Endothelial cell of umbilical vein (primary cell): ENCODE results near the gene GLRX. TPM values are rescaled to one million over a fixed set of nuclear protein-coding genes. Genes with fewer than 3 reads are reported as not detected.
A peak's percentile ranks its signal among the peaks of the same experiment; 100 is the strongest.
"Not testable (repeated sequence)": the region's sequence is repeated elsewhere in the genome, so short reads cannot be mapped to it uniquely, and the experiment has no call there.

Source experiments
- BruUV-seq: library from RNA; stranded (reverse); fragments of 400-500 nt; replicated peaks from 2 replicates; lab custom pipeline; 2021; lab: Mats Ljungman, UMichigan
- CTCF ChIA-PET: fragments of 300-600, 350-600 bp; sonication (Branson Sonifier 250); formaldehyde crosslinking; loops from one replicate; lab custom pipeline; 2021; ENCODE audit warnings: antibody characterized with exemption, inconsistent platforms; lab: Charles Lee
- POLR2A ChIA-PET: fragments of 300-600, 350-600 bp; sonication (Branson Sonifier 250); formaldehyde crosslinking; loops from one replicate; lab custom pipeline; 2021; ENCODE audit warnings: antibody characterized with exemption, inconsistent platforms; lab: Charles Lee
- DNase-seq: peaks from one replicate; pipeline ENCODE4 v3.0.0-alpha.2; 2011; ENCODE audit warnings: low read depth, low spot score
- FAIRE-seq: peaks from 2 replicates; lab custom pipeline; 2011; peaks lifted over from hg19 to GRCh38; lab: Jason Lieb, UNC
- H2AFZ ChIP-seq: 2 replicates; pipeline ENCODE4 v1.6.0; 2012; ENCODE audit warnings: low read depth, low read length, control low read depth, inconsistent platforms
- H3K27ac ChIP-seq: 2 replicates; pipeline ENCODE4 v1.5.1; 2011; ENCODE audit warnings: low read depth, mild to moderate bottlenecking, control low read depth, low read length, moderate library complexity; ENCODE audit not compliant: insufficient read depth
- H3K27me3 ChIP-seq, 2 experiments: 2 replicates each; pipeline versions ENCODE4 v1.6.0 to v1.6.1; 2011; ENCODE audit warnings: low read length in 2 of 2, mixed read lengths in 1 of 2; ENCODE audit not compliant: control insufficient read depth in 2 of 2, insufficient read depth in 2 of 2
- H3K36me3 ChIP-seq, 2 experiments: 2 replicates in 1 of 2; 3 replicates in 1 of 2; pipeline ENCODE4 v1.5.1; 2011; ENCODE audit warnings: low read length in 2 of 2, mild to moderate bottlenecking in 1 of 2, moderate library complexity in 1 of 2; ENCODE audit not compliant: control insufficient read depth in 2 of 2, insufficient read depth in 2 of 2; ENCODE audit errors: extremely low read depth in 1 of 2
- H3K4me1 ChIP-seq: 3 replicates; pipeline ENCODE4 v1.5.1; 2011; ENCODE audit warnings: mild to moderate bottlenecking, low read length; ENCODE audit not compliant: control insufficient read depth, insufficient read depth; ENCODE audit errors: extremely low read depth
- H3K4me2 ChIP-seq: 2 replicates; pipeline ENCODE4 v1.6.1; 2011; ENCODE audit warnings: low read length, control low read depth, mixed read lengths; ENCODE audit not compliant: insufficient read depth
- H3K4me3 ChIP-seq, 3 experiments: fragments of 200-600 bp in 1 of 3; sonication (generic), shearing (Covaris generic) in 1 of 3; replicated peaks in 1 of 3; 2 replicates each; pipeline ENCODE4 v1.5.1; 2011 to 2016; ENCODE audit warnings: control low read depth in 3 of 3, low read length in 3 of 3, mild to moderate bottlenecking in 2 of 3, inconsistent platforms in 1 of 3, low read depth in 1 of 3, moderate library complexity in 1 of 3; ENCODE audit not compliant: insufficient read depth in 1 of 3
- H3K79me2 ChIP-seq: 2 replicates; pipeline ENCODE4 v1.6.0; 2012; ENCODE audit warnings: low read length, inconsistent platforms; ENCODE audit not compliant: control insufficient read depth, insufficient read depth
- H3K9ac ChIP-seq: replicated peaks from 2 replicates; pipeline ENCODE3; 2011; ENCODE audit warnings: low read length, control low read depth; ENCODE audit not compliant: insufficient read depth; ENCODE audit errors: extremely low read depth
- H3K9me1 ChIP-seq: replicated peaks from 3 replicates; pipeline ENCODE4 v1.6.0; 2011; ENCODE audit warnings: mild to moderate bottlenecking, low read length; ENCODE audit not compliant: control insufficient read depth, insufficient read depth; ENCODE audit errors: extremely low read depth
- H3K9me3 ChIP-seq: replicated peaks from 2 replicates; pipeline ENCODE4 v1.5.1; 2012; ENCODE audit warnings: low read length, inconsistent platforms; ENCODE audit not compliant: control insufficient read depth, insufficient read depth
- H4K20me1 ChIP-seq: replicated peaks from 2 replicates; pipeline ENCODE3; 2011; ENCODE audit warnings: mild to moderate bottlenecking, low read length; ENCODE audit not compliant: control insufficient read depth, insufficient read depth; ENCODE audit errors: extremely low read depth
- CTCF ChIP-seq, 2 donors: IDR thresholded peaks; 1 replicate in 1 of 2; 2 replicates in 1 of 2; pipeline ENCODE4 v1.5.1; 2011; ENCODE audit warnings: low read length in 2 of 2, mild to moderate bottlenecking in 2 of 2, moderate library complexity in 2 of 2, control low read depth in 1 of 2, inconsistent platforms in 1 of 2, low read depth in 1 of 2; ENCODE audit not compliant: insufficient read depth in 1 of 2; ENCODE audit errors: extremely low read depth in 1 of 2
- EZH2 ChIP-seq: IDR thresholded peaks from 2 replicates; pipeline ENCODE4 v1.6.1; 2012; ENCODE audit warnings: borderline replicate concordance, low read depth, mild to moderate bottlenecking, moderate library complexity, low read length, inconsistent platforms; ENCODE audit not compliant: severe bottlenecking
- FOS ChIP-seq: IDR thresholded peaks from 2 replicates; pipeline ENCODE4 v1.6.1; 2011; ENCODE audit warnings: mild to moderate bottlenecking, low read length, moderate library complexity, borderline replicate concordance; ENCODE audit not compliant: insufficient read depth
- GATA2 ChIP-seq: IDR thresholded peaks from 2 replicates; pipeline ENCODE4 v1.7.0; 2011; ENCODE audit warnings: low read depth, mild to moderate bottlenecking, moderate library complexity, mixed read lengths, low read length; ENCODE audit not compliant: insufficient read length, insufficient read depth
- JUN ChIP-seq: IDR thresholded peaks from 2 replicates; pipeline ENCODE4 v1.6.1; 2011; ENCODE audit warnings: borderline replicate concordance, low read depth; ENCODE audit not compliant: insufficient read length, insufficient read depth
- MAX ChIP-seq: IDR thresholded peaks from 2 replicates; pipeline ENCODE4 v1.6.1; 2011; ENCODE audit not compliant: insufficient read depth, insufficient read length
- MYC ChIP-seq: IDR thresholded peaks from one replicate; pipeline ENCODE4 v1.6.1; 2011; ENCODE audit warnings: mild to moderate bottlenecking, low read depth, low read length
- POLR2A ChIP-seq: IDR thresholded peaks from 2 replicates; pipeline ENCODE4 v1.6.1; 2012; ENCODE audit warnings: low read depth, mild to moderate bottlenecking, control low read depth, low read length
- POLR2AphosphoS5 ChIP-seq: IDR thresholded peaks from 2 replicates; pipeline ENCODE4 v1.6.1; 2012; ENCODE audit warnings: low read depth, mild to moderate bottlenecking, control low read depth, low read length, moderate library complexity; ENCODE audit not compliant: insufficient read depth
- dilution Hi-C: fragments of 300-500 bp; cut with MboI; formaldehyde crosslinking; loops from one replicate; pipeline ENCODE4 v1.15.0; 2019; ENCODE audit warnings: low sequenced_read_pairs; ENCODE audit not compliant: extremely low pct_ligation_motif_present
- intact Hi-C: fragments of 100-400 bp; cut with micrococcal nuclease; formaldehyde crosslinking; loops from one replicate; pipeline ENCODE4 v1.10.0; 2022
- polyA plus RNA-seq, 4 experiments: library from polyadenylated mRNA; depleted of rRNA in 3 of 4; stranded (reverse) in 3 of 4; unstranded in 1 of 4; fragments of >200 nt; gene quantifications; 2 replicates each; pipeline versions ENCODE4 v1.2.1 to v1.2.3, GENCODE V29; 2011 to 2012; ENCODE audit warnings: missing spikeins in 1 of 4
- total RNA-seq: library from RNA; stranded (reverse); gene quantifications from 2 replicates; pipeline ENCODE4 v1.2.3, GENCODE V29; 2021

The GLRX gene
- total and polyA plus RNA-seq, 2 donors (not counting 3 experiments of a cell fraction or from before 2014, with no cell fraction given): 14.2 to 40.3 TPM

- TF ChIP-seq CTCF (IDR thresholded peaks at IDR 0.05; ENCODE audit: extremely low read depth in 1 of 2, insufficient read depth in 1 of 2, low read depth in 1 of 2, low read length in 2 of 2) (no peak), MAX (no peak), EZH2 (no peak), FOS (no peak), MYC (no peak), POLR2A (no peak), JUN (no peak), GATA2 (no peak), POLR2AphosphoS5 (no peak)
- Histone ChIP-seq H4K20me1 (no peaks in the 10 kb centered on the region), H3K79me2 (no peaks in the 10 kb centered on the region), H3K4me2 (no peak overlapping the region), H3K36me3 (no peaks in the 10 kb centered on the region), H3K9ac (no peak overlapping the region), H3K4me1 (peaks cover 21% of the 10 kb centered on the region), H3K27me3 (no peaks in the 10 kb centered on the region), H3K27ac (no peak overlapping the region), H3K9me3 (no peaks in the 10 kb centered on the region), H2AFZ (no peak overlapping the region), H3K9me1 (no peaks in the 10 kb centered on the region), H3K4me3 (no peak overlapping the region)
- DNase-seq (no peak), FAIRE-seq (no peak)
- POLR2A ChIA-PET: no interaction called here
- BruUV-seq: no TSS peak
- dilution Hi-C loops (loop anchor here (25.0 kb wide), 1 partner anchor 200 kb away; the partner anchor contains the start of gene RFESD), intact Hi-C loops (loop anchor here (5.0 kb wide), 1 partner anchor 105 kb away; the partner anchor contains the start of gene RHOBTB3)
- CTCF ChIA-PET: interaction anchor here (1.3 to 4.3 kb wide), 3 partner anchors 10 to 168 kb away, joined by 3 to 25 read pairs (median 21); no protein-coding TSS in a partner anchor
Measured at GRCh38 chr5:95837492-95837891, 15.0 kb upstream of the GLRX start.

GRCh38 chr5:95836971-95837370 is 14.4 kb upstream of the GLRX start:
- intact Hi-C loops: loop anchor here (5.0 kb wide), 1 partner anchor 105 kb away; the partner anchor contains the start of gene RHOBTB3
- CTCF ChIA-PET: interaction anchor here (0.8 to 4.3 kb wide), 5 partner anchors 11 to 172 kb away, joined by 3 to 25 read pairs (median 5); partner anchors contain the start of gene GLRX
- FAIRE-seq: not testable (repeated sequence)

More at GRCh38 chr5:95836971-95837370, 14.4 kb upstream of the GLRX start:
- H3K27me3 ChIP-seq, POLR2A ChIA-PET, H3K27ac ChIP-seq, DNase-seq, H3K9me1 ChIP-seq, H3K4me3 ChIP-seq, H3K79me2 ChIP-seq, H3K36me3 ChIP-seq, BruUV-seq, H4K20me1 ChIP-seq, H3K9me3 ChIP-seq, H2AFZ ChIP-seq, H3K9ac ChIP-seq: not testable (repeated sequence)
- H3K4me2 ChIP-seq: peak overlapping the region; percentile 84
- peaks cover 21% of the 10 kb centered on the region for H3K4me1 ChIP-seq
- dilution Hi-C loops: loop anchor here (25.0 kb wide), 1 partner anchor 200 kb away; the partner anchor contains the start of gene RFESD
